H1 (cell line): Measurements from ENCODE around the gene CHTF18. TPM values are rescaled to one million over a fixed set of nuclear protein-coding genes. Genes with fewer than 3 reads are reported as not detected.

ENCODE experiments used
- CTCF ChIA-PET: fragments of 300-600 bp; sonication (Branson Sonifier 250); formaldehyde crosslinking; loops from one replicate; lab custom pipeline; 2021; ENCODE audit not compliant: partially characterized antibody; lab: Charles Lee
- POLR2A ChIA-PET: fragments of 300-600 bp; sonication (Branson Sonifier 250); formaldehyde crosslinking; loops from one replicate; lab custom pipeline; 2021; ENCODE audit warnings: inconsistent platforms; ENCODE audit not compliant: partially characterized antibody; lab: Charles Lee
- DNase-seq, 2 experiments: peaks; one replicate each; pipeline versions ENCODE4 v3.0.0 to v3.0.0-alpha.2; 2010 to 2022; ENCODE audit warnings: low spot score in 2 of 2, low read depth in 1 of 2, mixed read lengths in 1 of 2
- FAIRE-seq: peaks from 2 replicates; lab custom pipeline; 2011; peaks lifted over from hg19 to GRCh38; lab: Jason Lieb, UNC
- H2AFZ ChIP-seq: 2 replicates; pipeline ENCODE4 v1.8.1; 2012; ENCODE audit warnings: low read length, inconsistent platforms
- H2AK5ac ChIP-seq: 2 replicates; pipeline ENCODE4 v1.6.1; 2013; ENCODE audit warnings: low read depth, low read length
- H2BK120ac ChIP-seq: replicated peaks from 2 replicates; pipeline ENCODE3; 2013; ENCODE audit warnings: low read depth, low read length, inconsistent platforms
- H2BK12ac ChIP-seq: 2 replicates; pipeline ENCODE4 v1.6.1; 2013; ENCODE audit warnings: low read depth, low read length
- H2BK15ac ChIP-seq: 2 replicates; pipeline ENCODE4 v1.6.1; 2013; ENCODE audit warnings: low read length
- H2BK20ac ChIP-seq: 2 replicates; pipeline ENCODE4 v1.6.1; 2013; ENCODE audit warnings: low read length
- H2BK5ac ChIP-seq: 2 replicates; pipeline ENCODE4 v1.6.1; 2013; ENCODE audit warnings: low read depth, low read length
- H3K14ac ChIP-seq: 2 replicates; pipeline ENCODE4 v1.6.1; 2013; ENCODE audit warnings: inconsistent platforms; ENCODE audit not compliant: insufficient read length
- H3K18ac ChIP-seq: 2 replicates; pipeline ENCODE4 v1.6.1; 2013; ENCODE audit warnings: low read length; ENCODE audit errors: extremely low read depth
- H3K23ac ChIP-seq: 2 replicates; pipeline ENCODE4 v1.6.1; 2013; ENCODE audit warnings: inconsistent platforms; ENCODE audit not compliant: insufficient read length
- H3K23me2 ChIP-seq: 2 replicates; pipeline ENCODE4 v1.6.1; 2013; ENCODE audit warnings: low read depth, low read length
- H3K27ac ChIP-seq: 2 replicates; pipeline ENCODE4 v1.6.1; 2011; ENCODE audit warnings: low read depth, low read length, inconsistent platforms
- H3K27me3 ChIP-seq, 4 experiments: replicated peaks in 1 of 4; 1 replicate in 1 of 4; 2 replicates in 3 of 4; pipeline versions ENCODE4 v1.6.1 to v1.8.1; 2011 to 2013; ENCODE audit warnings: low read length in 3 of 4, mild to moderate bottlenecking in 3 of 4, inconsistent platforms in 2 of 4, mixed read lengths in 2 of 4, moderate library complexity in 1 of 4; ENCODE audit not compliant: control insufficient read depth in 3 of 4, insufficient read depth in 3 of 4; ENCODE audit errors: extremely low read depth in 1 of 4
- H3K36me3 ChIP-seq, 4 experiments: 2 replicates each; pipeline versions ENCODE4 v1.6.1 to v1.8.1; 2011 to 2013; ENCODE audit warnings: mild to moderate bottlenecking in 4 of 4, low read length in 3 of 4, moderate library complexity in 2 of 4, control low read depth in 1 of 4, inconsistent platforms in 1 of 4; ENCODE audit not compliant: insufficient read depth in 4 of 4, control insufficient read depth in 2 of 4
- H3K4ac ChIP-seq: replicated peaks from 2 replicates; pipeline ENCODE3; 2013; ENCODE audit warnings: low read length, low read depth, mixed read lengths, inconsistent platforms; ENCODE audit not compliant: insufficient read length
- H3K4me1 ChIP-seq, 4 experiments: replicated peaks in 1 of 4; 1 replicate in 1 of 4; 2 replicates in 3 of 4; pipeline versions ENCODE4 v1.6.1 to v1.8.1; 2011 to 2013; ENCODE audit warnings: low read length in 3 of 4, inconsistent platforms in 2 of 4, mixed read lengths in 1 of 4; ENCODE audit not compliant: insufficient read depth in 4 of 4, control insufficient read depth in 3 of 4
- H3K4me2 ChIP-seq, 2 experiments: 2 replicates each; pipeline versions ENCODE4 v1.6.1 to v1.8.1; 2011 to 2013; ENCODE audit warnings: low read depth in 2 of 2, low read length in 2 of 2, control low read depth in 1 of 2, inconsistent platforms in 1 of 2, mild to moderate bottlenecking in 1 of 2; ENCODE audit not compliant: insufficient read depth in 1 of 2
- H3K4me3 ChIP-seq, 4 experiments: fragments of 200-600, 300-600 bp in 1 of 4; sonication (generic), shearing (Covaris generic), sonication (Bioruptor Twin) in 1 of 4; 2 replicates each; pipeline versions ENCODE4 v1.5.1 to v1.8.1; 2011 to 2016; ENCODE audit warnings: low read length in 4 of 4, low read depth in 3 of 4, control low read depth in 2 of 4, inconsistent platforms in 2 of 4, mild to moderate bottlenecking in 2 of 4, mixed read lengths in 1 of 4, moderate library complexity in 1 of 4; ENCODE audit not compliant: insufficient read depth in 2 of 4; ENCODE audit errors: extremely low read depth in 1 of 4
- H3K56ac ChIP-seq: replicated peaks from 2 replicates; pipeline ENCODE3; 2013; ENCODE audit warnings: low read depth, mild to moderate bottlenecking, mixed read lengths, low read length, inconsistent platforms; ENCODE audit not compliant: insufficient read length
- H3K79me1 ChIP-seq: 2 replicates; pipeline ENCODE4 v1.6.1; 2013; ENCODE audit warnings: low read depth, low read length, control low read depth
- H3K79me2 ChIP-seq, 2 experiments: 2 replicates each; pipeline versions ENCODE4 v1.6.1 to v1.8.1; 2012 to 2013; ENCODE audit warnings: low read length in 2 of 2, mild to moderate bottlenecking in 2 of 2, inconsistent platforms in 1 of 2; ENCODE audit not compliant: insufficient read depth in 2 of 2, control insufficient read depth in 1 of 2
- H3K9ac ChIP-seq, 4 experiments: replicated peaks in 1 of 4; 1 replicate in 1 of 4; 2 replicates in 3 of 4; pipeline versions ENCODE4 v1.6.1 to v1.8.1; 2011 to 2013; ENCODE audit warnings: low read depth in 3 of 4, low read length in 3 of 4, control low read depth in 2 of 4, mild to moderate bottlenecking in 2 of 4, moderate library complexity in 2 of 4, inconsistent platforms in 1 of 4; ENCODE audit errors: extremely low read depth in 1 of 4
- H3K9me3 ChIP-seq, 2 experiments: 2 replicates each; pipeline versions ENCODE4 v1.6.1 to v1.8.1; 2012 to 2013; ENCODE audit warnings: mild to moderate bottlenecking in 2 of 2, moderate library complexity in 2 of 2, control low read depth in 1 of 2, inconsistent platforms in 1 of 2, low read depth in 1 of 2, low read length in 1 of 2, mixed read lengths in 1 of 2; ENCODE audit not compliant: insufficient read depth in 2 of 2
- H4K20me1 ChIP-seq, 2 experiments: replicated peaks in 1 of 2; 2 replicates each; pipeline versions ENCODE3 to v1.8.1; 2011 to 2013; ENCODE audit warnings: inconsistent platforms in 2 of 2, low read length in 2 of 2, mild to moderate bottlenecking in 1 of 2; ENCODE audit not compliant: insufficient read depth in 2 of 2, control insufficient read depth in 1 of 2
- H4K5ac ChIP-seq: 2 replicates; pipeline ENCODE4 v1.6.1; 2013; ENCODE audit warnings: low read length, low read depth, mixed read lengths, inconsistent platforms; ENCODE audit not compliant: insufficient read length
- H4K8ac ChIP-seq: 2 replicates; pipeline ENCODE4 v1.8.0; 2013; ENCODE audit warnings: mild to moderate bottlenecking, moderate library complexity, low read length, inconsistent platforms; ENCODE audit not compliant: insufficient read depth; ENCODE audit errors: extremely low read depth
- H4K91ac ChIP-seq: replicated peaks from 2 replicates; pipeline ENCODE3; 2013; ENCODE audit warnings: low read length, mixed read lengths, inconsistent platforms; ENCODE audit not compliant: insufficient read length
- EZH2 ChIP-seq: fragments of 200-600 bp; sonication (generic); IDR thresholded peaks from 2 replicates; pipeline ENCODE4 v1.7.1; 2012; ENCODE audit warnings: low read depth, mild to moderate bottlenecking, moderate library complexity, low read length, inconsistent platforms; ENCODE audit not compliant: severe bottlenecking
- WGBS, 2 experiments: shearing (Covaris generic) in 1 of 2; methylation state at CpG; one replicate each; pipeline versions ENCODE4 v1.1.6 to v1.1.7; 2013 to 2015; ENCODE audit warnings: low lambda C conversion rate in 2 of 2, mixed read lengths in 2 of 2, inconsistent platforms in 1 of 2, low coverage in 1 of 2, missing lambda C conversion rate in 1 of 2; ENCODE audit not compliant: insufficient replicate concordance in 2 of 2, insufficient coverage in 1 of 2, insufficient read length in 1 of 2; ENCODE audit errors: extremely low coverage in 1 of 2, missing lambda C conversion rate in 1 of 2; 5-methylcytosine and 5-hydroxymethylcytosine counted together
- polyA plus RNA-seq, 7 experiments: library from polyadenylated mRNA; depleted of rRNA in 3 of 7; stranded (reverse) in 5 of 7; unstranded in 2 of 7; fragments of >200 nt in 5 of 7; fragments of 200-250 nt in 2 of 7; gene quantifications; 1 replicate in 5 of 7; 2 replicates in 1 of 7; 4 replicates in 1 of 7; pipeline versions ENCODE4 v1.2.1 to v1.2.3, GENCODE V29; 2011 to 2013; ENCODE audit warnings: missing spikeins in 2 of 7, mixed read lengths in 2 of 7
- total RNA-seq: library from RNA; stranded (reverse); fragmentation: NEBNext Ultra II Directional; extraction: Animal tissue kit (Norgen Biotek cat#: 25700); gene quantifications from 2 replicates; pipeline ENCODE4 v1.2.1, GENCODE V29; 2021

Gene CHTF18
- total and polyA plus RNA-seq, 2 of the 8 experiments (the other 6 are each of a cell fraction or from before 2014, with no cell fraction given) = 75.3 to 104 TPM

DNA sequence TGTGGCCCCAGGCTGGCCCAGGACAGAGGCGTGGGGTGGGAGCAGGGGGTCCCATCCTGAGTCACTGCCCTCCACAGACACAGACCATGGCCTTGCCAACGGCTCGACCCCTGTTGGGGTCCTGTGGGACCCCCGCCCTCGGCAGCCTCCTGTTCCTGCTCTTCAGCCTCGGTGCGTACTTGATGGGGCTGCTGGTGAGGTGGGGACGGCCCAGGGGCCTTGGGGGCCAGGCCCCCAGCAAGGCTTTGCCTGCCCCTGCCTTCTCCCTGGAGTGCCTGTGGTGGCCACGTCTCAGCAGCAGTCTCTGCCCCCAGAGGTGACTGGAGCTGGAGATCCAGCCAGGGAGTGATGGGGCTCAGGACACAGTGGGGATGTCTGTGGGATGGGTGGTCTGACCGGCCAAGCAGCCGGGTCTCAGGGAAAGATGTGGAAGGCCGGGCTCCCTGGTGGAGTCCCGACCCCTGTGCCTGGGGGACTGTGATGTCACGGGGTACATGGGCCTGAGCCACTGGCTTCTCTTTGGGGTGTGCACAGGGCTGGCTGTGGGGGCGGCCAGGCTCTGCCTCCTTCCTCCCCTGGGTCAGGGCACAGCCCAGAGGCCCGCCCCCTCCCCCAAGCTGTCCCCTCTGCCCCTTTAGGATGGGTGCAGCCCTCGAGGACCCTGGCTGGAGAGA, 25.7 kb upstream of the CHTF18 start:
- no peak overlapping the region for H3K9ac ChIP-seq
- no peaks in the 10 kb centered on the region for H3K79me1 ChIP-seq
- H4K91ac ChIP-seq = no peak overlapping the region
- H3K36me3 ChIP-seq = no peaks in the 10 kb centered on the region
- no peak overlapping the region for H2AFZ ChIP-seq
- H2BK20ac ChIP-seq = no peak overlapping the region
- no peak overlapping the region for H3K18ac ChIP-seq
- peak overlapping the region; percentile 25; the same call in 1 of the 2 replicates for H4K8ac ChIP-seq
- no peak overlapping the region for H3K4me3 ChIP-seq
- H3K79me2 ChIP-seq = no peaks in the 10 kb centered on the region
- H2BK5ac ChIP-seq = 0 out of 2 replicates have a peak overlapping the region, but pooled peaks have one; percentile 68
- ChIA-PET CTCF (interaction anchor here (0.5 to 5.0 kb wide), 8 partner anchors 14 to 183 kb away, joined by 3 to 38 read pairs (median 4); partner anchors contain the start of gene CIAO3), POLR2A (interaction anchor here (0.8 to 2.9 kb wide), 6 partner anchors 10 to 56 kb away, joined by 3 to 8 read pairs (median 5); no protein-coding TSS in a partner anchor)
- no peak overlapping the region for H3K27ac ChIP-seq
- H2BK120ac ChIP-seq = no peak overlapping the region
- H3K14ac ChIP-seq = no peak overlapping the region
- TF ChIP-seq EZH2 = no peak
- WGBS, 2 experiments = 85% methylated on average over 12 of the region's 17 CpGs; no CpG with 5 or more reads in 1 of the 2 experiments
- DNase-seq = no peak
- no peak overlapping the region for H3K4me2 ChIP-seq
- H3K56ac ChIP-seq = no peak overlapping the region
- H3K9me3 ChIP-seq = no peaks in the 10 kb centered on the region
- FAIRE-seq = no peak
- no peak overlapping the region for H2BK15ac ChIP-seq
- no peak overlapping the region for H2AK5ac ChIP-seq
- H2BK12ac ChIP-seq = no peak overlapping the region
- no peaks in the 10 kb centered on the region for H3K23me2 ChIP-seq
- no peaks in the 10 kb centered on the region for H4K20me1 ChIP-seq
- H3K4me1 ChIP-seq = peaks cover 0 to 2% (median 0%) of the 10 kb centered on the region in 4 experiments; a peak in 1 of 7 replicates
- H3K4ac ChIP-seq = no peak overlapping the region
- no peak overlapping the region for H3K23ac ChIP-seq
- H4K5ac ChIP-seq = no peak overlapping the region
- H3K27me3 ChIP-seq = no peaks in the 10 kb centered on the region
